GM18498 (cell line): Measurements from ENCODE around the gene RPL5.

ENCODE experiments used
- ATAC-seq: cut with Tn5 transposase; IDR thresholded peaks from one replicate; pipeline ENCODE4 v1.9.1; 2021; ENCODE audit warnings: mild to moderate bottlenecking, moderate library complexity; ENCODE audit not compliant: unreplicated experiment

Gene RPL5

GRCh38 chr1:92817986-92818764 lies 13.7 kb upstream of the RPL5 start:
- ATAC-seq = peak; percentile 77

- no peak for ATAC-seq
Measured at GRCh38 chr1:92820024-92820423, 11.8 kb upstream of the RPL5 start.

GRCh38 chr1:92820551-92820950 lies 11.3 kb upstream of the RPL5 start:
- no peak for ATAC-seq

- ATAC-seq = no peak
Measured at GRCh38 chr1:92822879-92823278, 9.0 kb upstream of the RPL5 start.

- no peak for ATAC-seq
Measured at GRCh38 chr1:92826792-92827191, 5.0 kb upstream of the RPL5 start.

GRCh38 chr1:92831368-92831761 lies 475 bp upstream of the RPL5 start:
- ATAC-seq = no peak

GRCh38 chr1:92832537-92833114 lies 786 bp downstream of the RPL5 start:
- peak; percentile 1 for ATAC-seq

- ATAC-seq = no peak
Measured at GRCh38 chr1:92833840-92834239, 2.0 kb downstream of the RPL5 start.

GRCh38 chr1:92834617-92835016 lies 2.8 kb downstream of the RPL5 start:
- no peak for ATAC-seq

GRCh38 chr1:92837062-92837461 lies 5.2 kb downstream of the RPL5 start:
- no peak for ATAC-seq

- no peak for ATAC-seq
Measured at GRCh38 chr1:92838519-92838918, 6.7 kb downstream of the RPL5 start.

- no peak for ATAC-seq
Measured at GRCh38 chr1:92839442-92839841, 7.6 kb downstream of the RPL5 start.

- ATAC-seq = no peak
Measured at GRCh38 chr1:92840600-92840999, 8.8 kb downstream of the RPL5 start.

GRCh38 chr1:92842082-92843045 lies 10.5 kb downstream of the RPL5 start:
- ATAC-seq = no peak

GRCh38 chr1:92843046-92843423 lies 11.2 kb downstream of the RPL5 start:
- ATAC-seq = no peak

- no peak for ATAC-seq
Measured at GRCh38 chr1:92843429-92844352, 11.9 kb downstream of the RPL5 start.

GRCh38 chr1:92844439-92844838 lies 12.6 kb downstream of the RPL5 start:
- ATAC-seq = no peak

- no peak for ATAC-seq
Measured at GRCh38 chr1:92845908-92846307, 14.1 kb downstream of the RPL5 start.

- ATAC-seq = no peak
Measured at GRCh38 chr1:92848201-92848600, 16.4 kb downstream of the RPL5 start.

GRCh38 chr1:92850019-92850418 lies 18.2 kb downstream of the RPL5 start:
- ATAC-seq = no peak

- no peak for ATAC-seq
Measured at GRCh38 chr1:92851729-92852128, 19.9 kb downstream of the RPL5 start.
